HG03039 (cell line): ENCODE data around the gene DIS3L2.

ENCODE experiments used
- ATAC-seq: cut with Tn5 transposase; IDR thresholded peaks from one replicate; pipeline ENCODE4 v1.9.1; 2021; ENCODE audit warnings: mild to moderate bottlenecking, moderate library complexity; ENCODE audit not compliant: unreplicated experiment

Gene DIS3L2

GRCh38 chr2:232340171-232340935 is 378.8 kb downstream of the DIS3L2 start:
- no peak for ATAC-seq

DNA sequence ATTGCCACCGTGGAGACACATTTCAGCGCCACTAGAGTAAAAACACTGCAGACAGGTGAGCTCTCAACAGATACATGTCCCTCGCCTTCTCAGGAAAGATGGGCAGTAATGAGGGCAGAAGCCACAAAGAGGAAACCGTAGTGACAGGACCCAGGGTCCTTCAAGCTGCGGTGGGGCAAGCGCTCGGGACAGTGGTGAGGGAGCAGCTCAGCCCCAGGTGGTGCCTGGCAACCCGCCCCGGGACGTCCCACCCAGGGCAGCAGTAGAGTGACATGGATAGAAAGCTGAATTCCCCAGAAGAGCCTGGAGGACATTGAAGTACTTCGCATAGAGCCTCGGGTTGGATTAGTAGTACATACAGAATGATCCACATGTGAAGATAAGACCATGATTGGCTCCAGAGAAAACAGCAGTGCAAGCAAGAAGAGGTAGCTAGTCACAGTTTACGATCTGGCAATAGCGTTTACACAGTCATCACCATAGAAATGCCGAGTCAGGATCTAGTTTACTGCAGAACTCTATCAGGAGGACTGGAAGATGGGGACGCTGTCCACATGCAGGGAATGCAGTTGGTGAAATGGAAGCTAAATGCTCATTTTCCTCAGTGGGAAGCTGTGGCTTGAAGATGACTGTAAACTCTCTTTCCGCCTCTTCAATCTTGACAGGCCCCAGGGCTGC is 379.7 kb downstream of the DIS3L2 start:
- ATAC-seq = no peak

- no peak for ATAC-seq
Observed at GRCh38 chr2:232341739-232342126, 380.2 kb downstream of the DIS3L2 start.

GRCh38 chr2:232342635-232343565 is 381.4 kb downstream of the DIS3L2 start:
- ATAC-seq = no peak

DNA sequence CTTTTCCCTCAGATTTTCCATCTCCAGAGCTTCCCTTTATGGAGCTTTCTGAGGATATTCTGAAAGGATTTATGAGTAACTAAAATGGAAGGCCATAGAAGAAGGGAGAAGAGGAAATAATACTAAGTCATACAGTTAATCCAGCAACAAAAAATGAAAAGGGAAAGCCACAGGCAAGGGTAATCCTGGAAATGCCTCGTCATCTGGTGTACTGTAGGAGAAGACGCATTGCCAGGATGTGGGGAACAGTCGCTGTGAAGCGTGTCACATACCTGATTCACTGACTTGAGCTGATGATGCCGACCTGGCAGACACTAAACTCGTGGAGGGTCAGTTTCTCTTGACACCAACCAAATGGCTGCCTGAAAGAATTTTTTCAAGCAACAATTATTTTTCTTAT is 382.3 kb downstream of the DIS3L2 start:
- no peak for ATAC-seq

DNA sequence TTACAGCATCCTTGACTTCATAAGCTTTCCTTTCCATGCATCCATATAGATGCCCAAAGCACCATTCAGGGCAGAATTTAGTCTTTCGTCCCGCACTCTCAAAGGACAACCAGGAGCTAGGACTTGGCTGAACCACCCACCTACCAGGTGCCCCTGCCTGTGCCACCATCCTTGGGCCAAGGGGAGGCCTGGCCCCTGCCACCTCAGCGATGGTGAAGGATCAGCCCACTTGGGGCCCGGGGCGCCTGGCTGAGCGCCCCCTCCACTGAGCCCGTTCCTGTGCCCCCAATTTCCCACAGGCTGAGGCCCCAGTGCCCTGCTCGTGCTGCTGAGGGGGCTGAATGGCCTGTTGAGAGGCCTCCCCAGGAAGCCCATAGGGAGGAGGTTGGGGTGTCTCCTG is 383.7 kb downstream of the DIS3L2 start:
- ATAC-seq = no peak

DNA sequence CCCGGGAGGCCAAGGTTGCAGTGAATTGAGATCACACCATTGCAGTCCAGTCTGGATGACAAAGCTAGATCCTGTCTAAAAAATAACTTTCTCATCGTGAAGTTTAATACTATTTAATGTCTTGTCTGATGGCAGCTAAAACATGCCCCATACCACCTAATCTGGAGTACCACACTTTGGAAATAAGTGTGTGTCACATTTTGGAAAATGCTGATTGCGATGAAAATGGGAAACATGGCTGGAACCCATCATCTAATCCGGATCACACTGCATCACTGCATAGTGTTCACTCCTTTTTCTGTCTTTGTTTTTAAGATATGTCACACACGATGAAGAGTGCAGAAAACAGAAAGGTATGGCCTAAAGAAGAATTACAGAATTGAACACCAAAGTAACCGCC is 385.9 kb downstream of the DIS3L2 start:
- no peak for ATAC-seq

- ATAC-seq = no peak
Observed at GRCh38 chr2:232348936-232349335, 387.4 kb downstream of the DIS3L2 start.

DNA sequence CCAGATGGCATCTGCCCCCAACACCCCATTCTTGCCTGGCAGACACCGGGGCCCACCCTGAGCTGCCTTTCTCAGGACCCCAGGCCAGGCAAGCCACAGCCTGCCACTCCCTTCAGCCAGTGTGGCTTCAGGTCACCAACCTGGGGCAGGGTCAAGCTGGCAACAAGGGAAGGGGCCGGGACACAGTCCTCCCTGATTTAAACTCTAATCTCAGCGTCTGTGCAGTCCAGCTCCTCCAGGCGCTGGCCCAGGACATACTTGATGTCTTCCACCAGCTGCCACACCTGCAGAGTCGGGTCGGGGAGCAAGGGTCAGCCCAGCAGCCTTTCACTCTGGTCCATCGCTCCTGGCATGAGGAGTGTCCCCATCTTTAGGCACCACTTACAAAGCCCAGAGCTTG is 388.0 kb downstream of the DIS3L2 start:
- ATAC-seq = no peak

DNA sequence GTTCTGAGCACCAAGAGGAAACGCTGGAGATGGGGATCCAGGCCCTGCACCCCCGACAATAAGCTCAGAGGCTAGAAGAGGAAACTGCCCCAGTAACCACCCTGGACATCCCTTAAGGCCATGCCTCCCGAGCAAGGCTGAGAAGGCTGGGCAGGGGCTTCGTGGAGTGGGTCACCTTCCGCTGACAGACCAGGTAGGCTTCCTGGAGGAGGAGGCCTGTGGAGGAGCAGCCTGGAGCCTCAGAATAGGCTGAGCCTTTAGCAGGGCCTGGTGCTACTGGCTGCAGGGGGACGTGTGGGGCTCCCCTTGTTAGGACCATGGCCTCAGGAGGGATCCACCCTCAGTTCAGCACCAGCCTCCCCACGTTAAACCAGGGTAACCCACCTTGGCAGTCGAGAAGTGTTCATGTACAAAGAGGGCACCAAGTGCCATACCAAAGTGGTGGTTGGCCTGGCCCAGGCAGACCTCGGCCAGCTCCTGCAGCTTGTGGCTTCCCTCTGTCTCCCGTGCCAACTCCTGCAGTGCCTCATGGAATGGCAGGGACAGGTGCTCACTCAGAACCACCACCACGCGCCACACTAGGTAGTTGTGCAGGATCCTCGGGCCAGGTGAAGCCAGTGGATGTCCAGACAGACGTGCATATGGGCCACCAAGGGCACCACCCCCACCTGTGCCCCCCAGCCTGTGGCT is 388.6 kb downstream of the DIS3L2 start:
- ATAC-seq = no peak

DNA sequence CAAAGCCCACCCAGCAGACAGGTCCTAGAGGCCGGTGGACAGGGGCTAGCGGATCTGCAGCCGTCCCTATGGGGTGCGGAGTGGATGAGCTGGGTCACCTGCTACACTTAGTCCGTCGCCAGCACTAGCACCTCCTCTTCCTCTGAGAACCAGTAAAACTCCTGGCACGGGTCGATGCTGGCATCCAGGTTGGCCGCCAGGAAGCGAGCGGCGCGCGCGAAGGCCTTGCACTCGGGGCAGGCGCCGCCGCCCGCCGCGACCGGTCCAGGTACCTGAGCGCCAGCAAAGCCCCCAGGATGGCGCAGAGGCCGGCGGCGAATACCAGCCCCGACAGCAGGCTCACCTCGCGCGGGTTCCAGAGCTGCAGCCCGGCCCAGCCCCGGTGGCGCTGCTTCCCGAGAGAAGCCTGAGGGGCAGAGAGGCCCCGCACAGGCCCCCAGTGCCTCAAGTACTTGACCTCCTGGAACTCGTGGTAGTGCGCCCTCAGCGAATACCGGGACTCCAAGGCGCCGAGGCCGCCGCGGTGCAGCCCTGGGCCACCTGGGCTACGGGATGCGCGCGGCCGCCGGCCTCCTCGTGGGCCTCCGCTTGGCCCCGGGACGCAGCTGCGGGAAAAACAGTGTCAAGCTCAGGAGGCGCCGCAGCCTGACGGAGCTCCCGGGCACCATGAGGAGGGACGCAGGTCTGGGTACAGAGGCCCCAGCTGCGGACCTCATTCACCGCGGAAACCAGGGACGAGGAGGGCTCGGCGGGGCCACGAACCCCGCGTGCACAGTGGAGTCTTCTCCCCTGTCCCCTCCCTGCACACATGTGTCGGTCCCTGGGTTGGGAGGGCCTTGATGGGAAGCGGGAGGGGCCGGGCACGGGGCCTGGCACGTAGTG is 389.5 kb downstream of the DIS3L2 start:
- ATAC-seq = no peak

DNA sequence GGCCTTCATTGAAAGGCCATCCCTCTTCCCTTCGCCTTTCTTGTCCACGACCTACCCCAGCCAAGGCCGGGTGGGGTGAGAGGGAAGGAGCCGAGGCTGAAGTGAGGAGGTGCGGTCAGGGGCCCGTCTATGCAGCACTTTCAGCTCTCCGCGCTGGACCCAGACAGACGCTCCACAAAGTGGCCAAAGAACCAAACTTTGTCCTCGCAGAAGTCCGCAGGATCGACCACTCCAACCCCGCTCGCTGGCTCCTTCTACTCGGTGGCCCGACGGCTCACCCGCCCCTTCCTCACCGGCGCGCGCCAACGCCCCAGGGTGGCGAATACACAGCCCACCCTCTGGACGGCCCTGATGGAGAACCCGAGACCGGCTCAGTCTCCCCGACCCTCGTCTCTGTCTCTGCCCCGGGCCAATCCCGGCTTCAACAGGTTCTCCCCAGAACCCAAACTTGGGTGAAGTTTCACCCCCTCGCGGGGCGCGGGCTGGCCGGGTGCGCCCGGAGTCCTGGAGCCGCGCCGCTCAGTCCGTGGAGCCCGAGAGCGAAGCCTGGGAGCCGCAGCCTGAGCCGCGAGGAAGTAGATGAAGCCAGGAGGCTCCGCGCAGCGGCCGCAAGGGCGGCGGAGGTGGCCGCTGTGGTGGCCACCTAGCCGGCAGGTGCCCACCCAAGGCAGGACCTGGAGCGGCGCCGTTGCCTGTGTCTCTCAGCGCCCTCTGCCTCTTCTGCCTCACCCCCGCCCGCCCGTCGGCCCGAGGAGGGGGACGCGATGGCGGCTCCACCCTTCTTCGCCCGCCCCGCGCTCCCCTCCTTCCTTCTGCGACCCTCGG is 390.4 kb downstream of the DIS3L2 start:
- no peak for ATAC-seq

DNA sequence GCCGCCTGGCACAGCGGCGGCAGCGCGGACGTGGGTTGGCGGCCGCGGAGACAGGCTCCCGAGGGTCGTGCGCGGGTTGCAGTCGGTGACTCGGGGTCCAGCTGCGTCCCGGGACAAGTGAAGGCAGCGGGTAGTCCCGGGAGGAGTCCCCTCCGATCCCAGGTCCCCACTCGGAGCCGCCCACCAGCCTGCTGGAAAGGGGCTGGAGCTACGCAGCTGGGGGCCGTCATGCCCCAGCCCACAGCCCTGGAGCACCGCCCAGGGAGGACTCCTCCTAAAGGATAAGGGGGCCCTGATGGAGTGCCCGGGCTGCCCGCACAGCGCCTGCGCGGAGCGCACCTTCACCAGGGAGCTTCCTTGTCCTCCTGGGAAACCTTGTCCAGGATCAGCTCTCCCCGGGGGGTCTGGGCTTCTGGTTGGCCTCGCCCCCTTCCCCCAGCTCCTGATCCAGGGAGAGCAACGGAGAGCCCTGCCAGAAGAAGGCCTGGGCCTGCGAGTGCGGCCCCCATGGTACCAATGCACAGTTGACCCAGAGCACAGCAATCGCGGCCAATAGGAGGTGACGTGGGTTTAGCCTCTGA is 391.1 kb downstream of the DIS3L2 start:
- ATAC-seq = no peak

DNA sequence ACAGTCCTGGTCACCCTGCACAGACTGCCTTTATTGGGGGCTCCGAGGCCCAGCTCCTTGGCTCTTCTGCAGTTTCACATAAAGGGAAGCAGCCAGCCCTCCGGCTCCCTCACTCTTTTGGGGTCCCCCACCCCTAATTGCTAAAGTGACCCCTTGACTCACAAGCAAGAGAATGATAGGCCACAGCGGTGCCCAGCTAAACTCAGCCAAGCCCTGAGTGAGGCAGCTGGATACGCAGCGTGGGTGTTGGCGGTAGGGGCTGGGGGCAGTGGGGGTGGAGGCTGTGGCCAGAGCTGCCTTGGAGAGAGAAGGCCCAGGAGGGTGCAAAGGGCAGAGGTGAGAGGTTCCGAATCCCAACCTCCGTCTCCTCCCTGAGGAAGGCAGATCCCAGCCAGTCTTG is 391.6 kb downstream of the DIS3L2 start:
- no peak for ATAC-seq

DNA sequence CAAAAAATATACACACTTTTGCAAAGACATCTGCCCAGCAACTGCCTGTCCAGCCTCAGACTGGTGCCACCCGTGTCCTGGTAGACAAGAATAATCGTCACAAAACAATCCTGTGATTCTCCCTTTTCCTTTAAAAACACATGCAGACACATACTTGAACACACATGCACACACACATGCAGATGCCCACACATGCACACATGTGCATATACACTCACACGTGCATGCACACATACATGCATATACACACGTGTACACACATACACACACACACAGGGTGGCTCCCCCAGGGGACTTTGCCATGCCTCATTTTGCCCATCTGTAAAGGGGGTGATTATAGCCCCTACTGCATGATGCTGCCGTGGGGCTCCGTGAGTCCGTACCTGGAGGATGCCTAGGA is 392.1 kb downstream of the DIS3L2 start:
- ATAC-seq = no peak

DNA sequence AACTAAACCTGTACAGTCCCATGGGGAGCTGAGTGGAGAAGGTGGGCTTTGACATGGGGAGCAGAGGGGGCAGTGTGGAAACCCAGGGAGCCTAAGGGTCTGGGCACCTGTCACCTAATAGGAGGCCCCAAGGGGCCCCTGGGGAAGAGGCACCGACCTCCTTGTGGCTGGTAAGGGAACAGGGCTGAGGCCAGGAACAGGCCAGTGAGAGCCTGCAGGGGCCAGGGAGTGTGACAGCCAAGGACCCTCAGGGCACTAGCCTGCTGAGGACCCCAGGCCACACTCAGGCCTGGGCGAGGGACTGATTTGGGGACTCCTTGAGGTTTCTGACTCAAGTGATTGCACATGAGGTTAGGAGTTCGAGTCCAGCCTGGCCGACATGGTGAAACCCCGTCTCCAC is 392.6 kb downstream of the DIS3L2 start:
- ATAC-seq = no peak

- ATAC-seq = no peak
Observed at GRCh38 chr2:232361646-232362045, 400.1 kb downstream of the DIS3L2 start.

DNA sequence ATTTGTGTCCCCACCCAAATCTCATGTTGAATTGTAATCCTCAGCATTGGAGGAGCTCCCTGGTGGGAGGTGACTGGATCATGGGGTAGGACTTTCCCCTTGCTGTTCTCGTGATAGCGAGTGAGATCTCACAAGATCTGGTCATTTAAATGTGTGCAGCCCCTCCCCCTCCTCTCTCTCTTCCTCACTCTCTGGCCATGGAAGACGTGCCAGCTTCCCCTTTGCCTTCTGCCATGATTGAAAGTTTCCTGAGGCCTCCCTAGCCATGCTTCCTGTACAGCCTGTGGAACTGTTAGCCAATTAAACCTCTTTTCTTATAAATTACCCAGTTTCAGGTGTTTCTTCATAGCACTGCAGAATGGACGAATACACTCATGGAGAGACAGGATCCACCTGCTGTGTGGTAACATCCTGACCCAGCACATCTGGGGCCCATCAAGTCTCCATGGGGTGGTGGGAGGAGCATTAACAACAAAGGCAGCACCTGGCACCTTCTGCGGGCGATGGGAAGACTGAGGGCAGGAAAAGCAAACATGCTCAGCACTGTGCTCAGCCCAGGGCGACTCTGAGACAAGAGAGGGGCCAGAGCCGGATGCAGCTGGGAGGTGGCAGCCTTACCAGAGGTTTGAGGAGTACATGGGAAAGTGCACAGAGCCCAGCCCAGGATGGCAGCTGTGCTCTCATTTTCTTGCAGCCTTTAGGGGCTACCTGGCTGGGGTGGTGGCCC is 400.8 kb downstream of the DIS3L2 start:
- ATAC-seq = no peak
